Stimulated activated CD4-positive, alpha-beta T cell treated with anti-CD3 and anti-CD28 coated beads, TNF-alpha, amount 100 ng/mL, for 4 hours (primary cell): ENCODE data around the gene CRIP2.

ENCODE experiments used
- DNase-seq, 3 experiments: peaks; one replicate each; pipeline ENCODE4 v3.0.0-alpha.2; 2020; ENCODE audit warnings: low read depth in 3 of 3

Gene CRIP2

DNA sequence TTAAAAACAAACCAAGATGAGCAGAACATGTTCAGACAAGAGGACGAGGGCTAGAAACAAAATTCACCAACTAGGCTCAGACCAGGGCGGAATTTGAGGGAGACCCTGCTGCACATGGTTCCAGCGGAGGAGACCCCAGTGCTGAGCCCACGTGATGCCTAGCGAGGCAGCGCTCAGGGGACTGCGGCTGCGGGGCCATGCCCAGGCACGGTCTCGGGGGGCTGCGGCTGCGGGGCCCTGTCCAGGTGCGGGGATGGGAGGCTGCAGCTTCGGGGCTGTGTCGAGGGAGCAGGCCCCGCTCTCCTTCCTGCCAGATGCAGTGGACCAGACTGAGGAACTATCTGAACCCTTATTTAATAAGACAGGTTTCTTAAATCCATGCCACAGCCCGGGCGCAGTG is 12.7 kb upstream of the CRIP2 start:
- DNase-seq = no peak

DNA sequence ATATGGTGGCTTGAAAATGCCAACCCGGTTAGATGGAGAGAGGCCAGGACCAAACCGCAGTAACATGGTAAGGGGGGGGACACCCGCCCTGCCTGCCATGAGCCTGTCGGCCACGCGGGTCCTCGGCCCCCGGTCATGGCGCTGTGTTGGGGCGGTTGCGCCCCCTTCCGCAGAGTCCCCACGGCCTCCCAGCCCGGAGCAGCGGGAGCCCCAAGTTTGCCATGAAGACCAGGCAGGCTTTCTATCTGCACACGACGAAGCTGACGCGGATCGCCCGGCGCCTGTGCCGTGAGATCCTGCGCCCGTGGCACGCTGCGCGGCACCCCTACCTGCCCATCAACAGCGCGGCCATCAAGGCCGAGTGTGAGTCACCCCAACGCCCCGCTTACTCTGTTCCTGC is 10.1 kb upstream of the CRIP2 start:
- no peak for DNase-seq

DNA sequence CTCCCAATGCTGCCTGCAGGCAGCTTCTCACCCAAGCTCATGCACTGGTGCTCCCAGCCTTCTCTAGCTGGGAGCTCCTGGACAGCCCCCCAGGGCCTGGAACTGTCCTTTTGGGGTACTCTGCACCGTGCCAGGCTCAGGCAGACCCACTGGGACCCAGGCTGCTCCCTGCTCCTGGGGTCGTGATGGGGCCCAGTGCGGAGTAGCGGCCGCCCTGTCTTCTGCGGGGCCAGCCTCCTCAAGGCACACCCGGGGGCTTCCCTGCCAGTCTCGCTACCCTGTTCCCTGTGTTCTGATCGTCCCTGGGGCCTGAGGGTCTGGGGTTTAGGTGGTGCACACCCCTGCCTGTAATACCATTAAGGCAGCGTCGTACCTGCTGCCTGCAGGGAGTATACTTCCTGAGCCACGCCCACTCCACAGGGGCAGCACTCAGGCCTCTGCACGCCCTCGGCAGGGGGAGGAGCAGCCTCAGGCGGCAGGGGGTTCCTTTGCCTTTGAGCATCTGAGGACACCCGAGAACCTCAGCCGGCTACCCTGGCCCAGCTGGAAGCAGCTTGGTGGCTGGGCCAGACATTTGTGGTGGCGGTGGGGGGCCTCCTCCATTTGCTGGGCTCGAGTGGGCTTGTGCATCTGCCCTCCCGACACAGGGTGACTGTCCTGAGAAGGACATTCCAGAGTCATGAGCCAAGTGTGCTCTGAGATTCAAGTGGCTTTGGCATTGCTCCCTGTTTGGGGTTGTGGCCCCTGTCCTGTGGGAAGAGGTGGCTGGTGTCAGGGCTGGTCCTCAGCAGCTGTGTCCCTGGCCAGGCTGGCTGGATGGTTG is 9.2 kb upstream of the CRIP2 start:
- DNase-seq = no peak

DNA sequence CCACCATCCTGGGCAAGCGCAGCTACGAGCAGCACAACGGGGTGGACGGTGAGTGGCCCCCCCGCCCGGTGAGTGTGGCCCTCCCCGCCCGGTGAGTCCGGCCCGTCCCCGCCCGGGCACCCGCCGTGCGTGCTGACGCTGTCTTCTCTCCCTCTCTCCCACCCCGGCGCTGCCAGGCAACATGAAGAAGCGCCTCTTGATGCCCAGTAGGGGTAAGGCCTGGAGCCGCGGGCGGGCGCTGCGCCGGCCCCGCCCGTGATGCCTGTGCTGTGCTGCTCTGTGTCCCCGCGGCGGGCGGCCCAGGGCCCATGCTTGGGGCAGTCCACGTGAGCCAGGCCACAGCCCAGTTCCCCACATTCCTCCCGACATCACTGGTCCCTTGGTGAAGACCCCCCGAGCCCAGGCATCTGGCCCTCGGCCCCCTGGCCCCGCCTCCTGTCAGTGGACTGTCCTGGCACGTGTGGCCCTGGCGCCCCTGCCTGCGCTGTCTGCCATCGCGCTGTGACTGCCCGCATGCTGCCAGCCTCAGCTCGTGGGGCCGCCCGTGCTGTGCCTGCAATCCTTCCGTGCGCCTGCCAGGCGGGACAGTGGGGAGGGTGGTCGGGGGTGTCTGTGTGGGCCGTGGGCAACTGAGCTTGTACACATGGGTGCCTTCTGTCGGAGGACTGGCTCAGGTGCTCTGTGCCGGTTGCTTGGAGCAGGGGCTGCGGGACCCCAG is 7.9 kb upstream of the CRIP2 start:
- no peak for DNase-seq

DNA sequence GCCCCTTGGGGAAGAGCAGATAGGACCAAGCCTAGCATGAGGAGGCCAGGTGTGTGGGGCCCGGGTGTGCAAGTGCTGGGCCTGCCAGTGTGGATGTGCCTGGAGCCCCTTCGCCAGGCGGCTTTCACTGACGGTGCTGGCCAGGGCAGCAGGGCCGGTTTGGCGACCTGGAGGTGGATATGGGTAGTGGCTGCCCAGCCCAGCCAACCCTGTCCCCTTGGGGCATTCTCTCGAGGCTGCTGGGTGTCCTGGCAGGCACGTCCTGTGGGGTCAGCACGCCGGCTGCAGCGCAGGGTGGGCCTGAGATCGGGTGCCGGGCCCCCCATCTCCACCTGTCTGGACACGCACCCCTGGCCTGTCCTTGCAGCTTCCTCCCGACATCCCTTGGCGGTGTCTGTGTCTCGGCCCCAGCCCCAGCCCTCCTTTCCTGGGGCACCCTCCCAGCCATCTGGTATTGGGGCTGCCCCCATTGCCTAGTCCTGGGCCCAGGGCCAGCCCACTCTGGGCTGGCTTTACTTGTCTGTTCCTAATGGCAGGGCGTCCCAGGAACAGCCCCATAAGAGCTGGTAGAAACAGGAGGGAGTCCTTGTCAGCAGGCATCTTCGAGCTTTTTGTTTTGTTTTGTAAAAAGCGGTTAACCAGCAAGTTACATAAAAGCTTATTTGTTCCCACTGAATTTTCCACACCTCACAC is 7.2 kb upstream of the CRIP2 start:
- no peak for DNase-seq

DNA sequence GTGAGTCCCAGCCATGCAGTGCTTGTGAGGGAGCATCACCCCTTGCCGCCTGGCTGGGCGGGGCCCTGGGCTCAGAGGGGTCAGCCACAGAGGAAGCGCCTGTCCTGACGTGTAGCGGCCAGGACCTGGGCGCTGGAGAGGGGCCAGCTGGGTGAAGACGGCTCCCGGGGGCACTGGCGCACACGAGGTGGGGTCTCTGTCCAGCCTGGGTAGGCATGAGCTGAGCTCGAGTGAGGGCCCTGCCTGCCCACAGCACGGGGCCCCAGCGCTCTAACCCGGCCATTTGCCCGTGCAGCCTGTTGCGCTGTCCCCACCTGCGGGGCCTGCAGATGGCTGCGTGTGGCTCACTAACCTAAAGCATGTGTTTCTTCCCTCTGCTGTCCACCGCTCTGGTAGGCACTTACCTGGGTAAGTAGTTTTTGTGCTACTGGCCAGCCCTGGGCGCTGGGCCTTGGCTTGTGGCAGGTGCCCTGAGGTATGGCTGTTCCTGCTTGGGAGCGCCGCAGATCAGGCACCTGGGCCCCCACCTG is 6.6 kb upstream of the CRIP2 start:
- DNase-seq = no peak

DNA sequence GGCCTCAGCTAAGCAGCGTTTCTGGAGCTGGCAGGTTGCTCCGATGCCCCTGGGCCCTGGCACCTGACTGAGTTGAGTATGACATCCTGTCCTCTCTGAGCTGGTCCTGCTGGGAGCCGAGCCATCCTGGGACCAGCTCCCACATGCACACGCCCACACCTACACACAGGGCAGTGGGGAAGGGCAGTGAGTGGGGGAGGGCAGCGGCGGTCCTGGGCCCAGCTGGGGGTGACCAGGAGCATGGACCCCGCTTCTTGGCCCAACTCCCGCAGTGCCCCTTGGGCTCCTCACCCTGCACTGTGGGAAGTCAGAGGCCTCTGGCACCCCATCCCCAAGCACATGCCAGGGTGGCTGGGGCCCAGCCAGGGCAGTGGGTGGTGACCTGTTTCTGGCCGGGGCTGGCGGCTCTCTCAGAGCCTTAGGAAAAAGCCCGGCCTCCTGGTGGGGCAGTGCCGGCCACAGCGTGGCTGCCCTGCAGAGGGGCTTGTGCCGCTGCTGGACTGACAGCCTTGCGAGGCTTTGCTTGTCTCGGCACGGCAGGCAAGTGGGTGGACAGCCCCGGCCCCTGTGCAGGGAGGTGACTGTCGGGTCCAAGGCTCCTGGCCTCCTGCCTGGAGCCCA is 5.9 kb upstream of the CRIP2 start:
- DNase-seq = no peak

DNA sequence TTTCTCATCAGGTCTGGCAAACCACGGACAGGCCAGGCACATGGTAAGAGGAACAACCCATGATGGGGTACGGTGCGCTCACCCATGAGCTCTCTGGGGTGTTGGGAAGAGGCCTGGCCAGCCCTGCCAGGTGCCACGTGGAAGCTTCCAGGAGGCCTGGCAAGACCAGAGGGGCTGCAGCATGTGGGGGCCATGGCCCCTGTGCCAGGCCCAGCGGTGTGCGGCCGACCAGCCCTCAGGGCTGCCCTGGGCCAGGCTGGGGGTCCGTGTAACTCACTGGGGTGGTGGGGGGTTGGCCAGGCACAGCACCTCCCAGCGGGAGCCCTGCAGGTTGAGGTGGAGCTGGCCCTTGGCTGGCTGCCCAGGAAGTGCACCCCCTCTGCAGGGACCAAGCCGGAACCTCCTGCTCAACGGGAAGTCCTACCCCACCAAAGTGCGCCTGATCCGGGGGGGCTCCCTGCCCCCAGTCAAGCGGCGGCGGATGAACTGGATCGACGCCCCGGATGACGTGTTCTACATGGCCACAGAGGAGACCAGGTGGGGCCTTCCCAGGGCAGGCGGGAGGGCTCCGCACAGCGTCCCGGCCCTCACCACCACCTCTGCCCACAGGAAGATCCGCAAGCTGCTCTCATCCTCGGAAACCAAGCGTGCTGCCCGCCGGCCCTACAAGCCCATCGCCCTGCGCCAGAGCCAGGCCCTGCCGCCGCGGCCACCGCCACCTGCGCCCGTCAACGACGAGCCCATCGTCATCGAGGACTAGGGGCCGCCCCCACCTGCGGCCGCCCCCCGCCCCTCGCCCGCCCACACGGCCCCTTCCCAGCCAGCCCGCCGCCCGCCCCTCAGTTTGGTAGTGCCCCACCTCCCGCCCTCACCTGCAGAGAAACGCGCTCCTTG is 4.9 kb upstream of the CRIP2 start:
- DNase-seq = no peak

DNA sequence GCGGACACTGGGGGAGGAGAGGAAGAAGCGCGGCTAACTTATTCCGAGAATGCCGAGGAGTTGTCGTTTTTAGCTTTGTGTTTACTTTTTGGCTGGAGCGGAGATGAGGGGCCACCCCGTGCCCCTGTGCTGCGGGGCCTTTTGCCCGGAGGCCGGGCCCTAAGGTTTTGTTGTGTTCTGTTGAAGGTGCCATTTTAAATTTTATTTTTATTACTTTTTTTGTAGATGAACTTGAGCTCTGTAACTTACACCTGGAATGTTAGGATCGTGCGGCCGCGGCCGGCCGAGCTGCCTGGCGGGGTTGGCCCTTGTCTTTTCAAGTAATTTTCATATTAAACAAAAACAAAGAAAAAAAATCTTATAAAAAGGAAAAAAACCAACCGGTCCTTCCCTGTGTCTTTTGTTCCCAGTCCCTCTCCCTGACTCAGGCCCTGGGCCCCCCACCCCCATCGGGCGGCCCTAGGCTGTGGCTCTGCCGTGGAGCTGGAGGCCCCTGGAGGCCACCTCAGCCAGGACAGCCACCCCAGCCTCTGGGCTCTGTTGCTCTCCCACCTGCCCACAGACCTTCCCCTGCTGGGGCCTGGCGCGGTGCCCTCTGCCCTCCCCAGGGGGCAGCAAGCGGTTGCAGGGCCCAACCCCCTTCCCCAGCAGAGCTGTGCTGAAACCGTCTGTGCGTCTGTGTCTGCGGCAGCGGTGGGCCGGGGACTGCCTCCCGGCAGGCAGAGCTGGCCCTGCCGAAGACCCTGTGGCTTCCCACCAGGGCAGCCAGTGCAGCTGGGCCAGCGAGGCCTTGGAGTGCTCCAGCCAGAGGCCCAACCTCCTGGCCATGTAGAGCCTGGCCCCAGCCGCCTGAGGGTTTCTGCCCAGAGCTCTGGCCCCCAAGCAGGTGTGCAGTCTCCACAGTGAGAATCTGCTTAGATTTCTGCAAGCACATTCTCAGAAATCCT is 4.0 kb upstream of the CRIP2 start:
- no peak for DNase-seq

DNA sequence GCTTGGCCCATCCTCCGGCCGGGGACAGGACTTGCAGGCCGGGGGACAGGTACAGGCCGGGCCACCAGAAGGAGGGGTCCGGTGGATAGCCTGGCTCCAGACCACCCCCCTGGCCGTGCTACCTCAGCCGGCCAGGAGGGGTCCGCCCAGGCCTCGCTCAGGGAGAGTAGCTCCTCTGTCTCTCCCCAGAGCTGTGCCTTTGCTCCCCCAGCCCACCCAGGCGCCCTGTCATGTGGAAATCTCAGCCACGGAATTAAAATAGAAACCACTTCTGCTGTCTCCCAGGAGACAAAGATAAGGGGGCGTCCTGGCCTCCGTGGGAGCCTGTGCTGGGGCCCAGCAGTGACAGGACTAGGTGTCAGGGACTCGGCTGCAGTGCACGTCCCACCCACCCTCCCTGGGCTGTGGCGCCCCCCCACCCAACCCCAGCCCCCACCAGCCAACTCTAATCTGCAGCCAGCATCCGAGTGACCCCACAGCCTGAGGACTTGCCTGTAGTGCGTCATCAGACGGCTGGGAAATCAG is 3.3 kb upstream of the CRIP2 start:
- no peak for DNase-seq

DNA sequence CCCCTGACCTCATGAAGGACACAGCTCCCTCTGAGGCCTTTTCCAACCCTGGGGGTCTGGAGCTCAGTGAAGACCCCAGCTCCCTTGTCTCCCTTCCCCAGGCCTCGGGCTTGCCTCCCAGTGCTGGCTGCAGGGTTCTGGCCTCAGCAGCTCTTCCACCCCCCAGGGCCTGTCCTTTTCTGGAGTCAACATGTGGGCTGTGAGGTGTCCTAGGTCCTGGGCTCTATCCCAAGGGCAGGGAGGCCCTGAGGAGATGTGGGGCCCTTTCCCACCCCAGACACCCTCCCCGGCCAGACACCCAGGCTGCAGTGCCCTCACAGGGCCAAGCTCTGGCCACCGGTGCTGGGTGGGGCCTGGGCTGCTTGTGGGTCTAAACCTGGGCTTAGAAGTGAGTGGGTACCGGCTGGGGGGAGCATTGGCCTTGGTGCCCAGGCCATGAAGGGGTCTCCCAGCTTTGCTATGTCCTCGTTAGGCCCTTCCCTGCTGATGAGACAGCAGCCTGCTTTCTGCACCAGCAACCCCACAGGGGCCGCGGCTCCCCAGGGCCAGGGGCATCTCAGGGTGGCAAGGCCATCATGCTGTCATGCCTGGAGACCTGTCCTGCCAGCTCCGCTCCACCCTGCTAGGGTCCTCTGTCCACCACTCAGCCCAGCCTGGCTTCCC is 2.7 kb upstream of the CRIP2 start:
- DNase-seq = no peak

DNA sequence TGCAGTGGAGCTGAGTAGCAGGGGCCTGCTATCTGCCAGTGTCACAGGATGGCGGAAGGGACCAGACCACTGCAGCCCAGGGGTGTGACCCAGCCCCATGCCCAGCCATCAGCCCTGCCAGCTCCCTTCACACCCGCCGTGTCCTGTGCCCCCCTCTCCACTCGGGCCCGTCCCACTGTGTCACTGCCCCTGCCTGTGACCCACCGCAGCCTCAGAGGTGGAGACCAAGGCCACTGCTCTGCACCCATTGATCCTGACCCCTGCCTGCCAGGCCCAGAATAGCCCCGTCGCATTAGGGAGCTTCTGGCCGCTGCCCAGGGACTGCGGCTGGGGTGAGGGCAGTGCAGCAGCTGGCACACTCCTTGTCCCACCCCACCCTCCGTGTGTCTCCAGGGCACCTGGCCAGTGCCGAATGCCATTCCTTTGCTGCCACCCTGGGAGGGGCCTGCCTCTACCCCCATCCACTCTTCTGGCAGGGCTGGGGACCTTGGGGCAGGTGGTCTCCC is 2.1 kb upstream of the CRIP2 start:
- DNase-seq = no peak

DNA sequence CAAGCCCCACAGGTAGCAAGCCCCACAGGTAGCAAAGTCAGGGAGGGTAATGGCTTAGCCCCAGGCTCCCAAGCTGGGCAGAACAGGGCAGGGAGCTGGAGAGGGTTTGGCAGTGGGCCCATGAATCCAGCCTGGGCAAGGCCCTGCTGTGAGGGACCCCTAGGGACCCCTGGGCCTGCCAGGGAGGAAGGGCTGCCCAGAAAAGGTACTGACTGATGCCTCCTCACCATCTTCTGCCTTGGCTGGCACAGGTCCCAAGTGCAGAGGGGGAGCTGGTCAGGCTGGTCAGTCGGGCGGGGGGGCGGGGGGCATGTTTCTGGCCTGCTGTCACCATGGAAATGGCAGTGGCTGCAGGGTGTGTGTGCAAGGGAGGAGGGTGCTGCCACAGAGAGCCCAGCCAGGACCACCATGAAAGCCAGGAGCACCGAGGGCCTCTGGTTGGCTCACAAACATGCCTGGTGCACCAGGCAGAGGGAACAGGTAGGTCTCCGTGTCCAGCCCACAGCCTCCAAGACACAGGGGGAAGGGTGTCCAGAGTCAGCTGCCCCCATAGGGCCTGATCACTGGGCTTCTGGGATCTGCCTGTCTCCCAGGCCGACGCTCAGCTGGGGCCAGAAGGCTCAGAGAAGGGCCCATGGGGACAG is 1.5 kb upstream of the CRIP2 start:
- DNase-seq = no peak

DNA sequence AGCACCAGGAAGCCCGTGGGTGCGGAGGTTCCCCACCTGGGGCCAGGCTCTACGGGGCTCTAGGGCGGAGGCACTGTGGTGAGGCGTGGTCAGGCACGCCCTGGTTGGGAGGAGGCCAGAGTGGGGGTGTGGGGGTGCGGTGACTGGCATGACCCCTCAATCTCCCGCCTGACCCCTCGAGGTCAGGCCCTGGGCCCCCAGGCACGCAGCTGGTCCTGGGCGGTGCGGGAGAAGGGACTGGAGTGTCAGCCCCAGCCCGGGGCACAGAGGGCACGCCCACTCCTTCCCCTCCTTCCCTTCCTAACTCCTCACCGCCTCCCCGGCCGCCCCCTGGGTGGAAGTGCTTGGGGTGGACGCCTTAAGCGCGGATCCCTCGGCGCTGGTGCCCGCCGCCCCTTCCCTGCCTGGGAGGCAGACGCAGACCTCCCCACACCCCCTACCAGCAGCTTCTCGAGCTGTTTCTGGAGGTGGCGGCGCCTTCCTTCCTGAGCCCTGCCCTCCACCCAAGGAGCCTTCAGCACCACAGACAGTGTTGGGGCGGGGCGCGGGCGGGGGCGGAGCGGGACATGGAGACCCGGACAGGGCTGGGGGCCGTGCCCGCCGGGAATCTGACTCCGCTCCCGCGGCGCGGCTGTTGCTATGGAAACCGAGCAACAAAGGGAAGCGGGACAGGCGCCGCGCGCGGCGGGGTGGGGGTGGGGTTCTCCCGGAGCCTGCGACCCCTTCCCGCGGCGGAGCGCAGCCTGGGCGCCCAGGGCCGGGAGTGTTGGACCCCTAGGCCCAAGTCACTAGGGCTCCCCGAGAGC is 741 bp upstream of the CRIP2 start:
- peak in 2 of 3 experiments; percentile 52 to 55 for DNase-seq

DNA sequence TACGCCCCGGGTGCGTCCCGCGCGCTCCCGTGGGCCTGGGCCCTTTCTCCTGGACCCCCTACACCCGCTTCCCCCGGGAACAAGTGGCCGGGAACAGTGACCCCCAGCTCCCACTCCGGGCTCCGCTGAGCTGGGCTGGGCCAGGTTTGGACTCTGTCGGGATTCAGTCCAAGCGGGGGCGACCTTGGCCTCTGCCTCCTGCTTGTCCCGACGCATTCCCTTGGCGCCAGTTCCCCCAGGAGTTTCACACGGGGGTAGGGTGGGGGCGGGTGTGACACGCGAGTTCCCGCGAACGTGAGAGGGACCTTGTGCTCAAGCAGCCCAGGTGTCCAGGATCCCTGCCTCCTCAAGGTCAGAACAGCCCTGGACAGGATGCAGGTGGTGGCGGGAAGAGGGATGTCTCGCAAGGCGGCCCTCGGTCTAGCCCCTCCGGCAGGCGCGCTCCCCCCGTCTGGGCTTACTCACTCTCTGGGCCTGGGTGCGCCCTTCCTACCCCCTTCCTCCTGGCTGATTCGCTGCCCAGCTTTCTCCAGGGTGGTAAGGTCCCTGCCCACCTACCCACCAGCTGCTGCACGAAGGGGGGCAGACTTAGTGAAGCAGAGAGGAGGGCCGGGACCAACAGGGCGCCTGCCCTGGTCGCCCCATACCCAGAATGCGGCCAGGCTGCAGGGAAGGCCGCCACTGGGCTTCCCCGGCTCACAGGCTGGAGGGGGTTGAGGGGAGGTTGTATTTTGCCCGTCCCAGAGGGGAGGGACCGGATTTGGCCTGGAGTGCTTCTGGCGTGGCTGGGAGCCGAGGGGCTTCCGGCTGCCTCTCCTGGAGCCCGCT is 862 bp downstream of the CRIP2 start:
- DNase-seq = no peak

DNA sequence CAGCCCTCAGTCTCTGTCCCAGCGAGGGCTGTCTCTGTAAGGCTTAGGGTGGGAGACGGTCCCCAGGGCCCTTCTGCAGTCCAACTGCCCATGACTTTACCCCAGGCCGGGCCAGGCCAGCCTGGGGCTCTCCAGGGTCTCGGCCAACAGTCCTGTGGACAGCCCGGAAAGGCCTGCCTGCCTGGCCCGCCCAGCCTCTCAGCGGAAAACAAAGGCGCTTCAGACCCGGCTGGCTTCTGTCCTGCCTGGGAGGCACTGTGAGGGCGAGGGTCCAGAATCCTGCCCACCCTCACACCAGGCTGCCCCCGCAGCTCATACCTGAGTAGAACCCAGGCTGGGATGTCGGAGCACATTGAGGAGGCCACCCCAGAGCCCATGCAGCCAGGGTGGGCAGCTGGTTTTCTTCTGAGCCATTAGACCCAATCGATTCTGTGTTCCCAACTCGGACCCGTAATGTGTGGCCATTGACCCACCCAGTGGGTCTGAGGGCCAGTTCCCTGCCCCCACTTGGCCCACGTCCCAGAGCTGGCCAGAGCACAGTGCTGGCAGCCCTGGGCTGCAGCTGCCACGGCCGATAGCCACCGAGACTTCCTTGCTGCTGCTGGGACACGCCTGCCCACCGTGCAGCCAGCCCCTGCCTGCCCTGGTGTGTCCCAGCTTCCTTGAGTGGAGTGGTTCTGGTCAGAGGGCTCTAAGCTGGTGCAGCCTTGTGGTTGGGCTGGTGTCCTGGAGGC is 1.6 kb downstream of the CRIP2 start:
- no peak for DNase-seq
